Spleen (tissue), 7 donors: Measurements from ENCODE around the gene NXN.

Experiments
- CTCF ChIP-seq, 11 experiments: fragments of 200-600 bp in 7 of 11; fragments of 450-650 bp in 4 of 11; sonication (generic) in 4 of 11; IDR thresholded peaks in 8 of 11; conservative IDR thresholded peaks in 3 of 11; 1 replicate in 7 of 11; 2 replicates in 4 of 11; pipeline versions ENCODE4 v1.4.0 to v1.8.0; 2016 to 2021; ENCODE audit warnings: antibody characterized with exemption in 11 of 11, inconsistent platforms in 4 of 11, mild to moderate bottlenecking in 1 of 11
- POLR2A ChIP-seq, 3 donors: fragments of 450-650 bp; IDR thresholded peaks; one replicate each; pipeline ENCODE4 v1.5.1; 2017; ENCODE audit warnings: antibody characterized with exemption in 3 of 3, mild to moderate bottlenecking in 1 of 3
- POLR2AphosphoS5 ChIP-seq, 3 donors: sonication (generic); formaldehyde crosslinking; IDR thresholded peaks; one replicate each; pipeline ENCODE4 v1.5.1; 2017; ENCODE audit warnings: antibody characterized with exemption in 3 of 3
- donor health status: DM: no; HTN: no; CAD: no; lungs with moderate emphysema.
- donor health status: DM: no; HTN: no; CAD: no.
- donor health status: DM: no; HTN: no; CAD: no.

- TF ChIP-seq CTCF (IDR thresholded peaks at IDR 0.05 in 8 of 11, conservative IDR thresholded peaks at IDR 0.05 in 3 of 11) (no peak), POLR2A (IDR thresholded peaks at IDR 0.05) (no peak), POLR2AphosphoS5 (IDR thresholded peaks at IDR 0.05) (no peak)
Observed at GRCh38 chr17:970364-970763, 9.2 kb downstream of the NXN start.
